ENCODE measurements around the gene ETS1.

- TF ChIP-seq CTCF (IDR thresholded peaks at IDR 0.05; ENCODE audit: low read length) (no peak), EZH2 (IDR thresholded peaks at IDR 0.05; ENCODE audit: borderline replicate concordance, low read length) (no peak)
Measured at GRCh38 chr11:128421577-128422330, 165.6 kb downstream of the ETS1 start.

Data from OCI-LY1 (cell line).